Erythroblast (primary cell): Measurements from ENCODE around the gene CBX4.

Experiments
- GATA1 ChIP-seq: IDR thresholded peaks from 2 replicates; pipeline ENCODE4 v1.6.1; 2011; ENCODE audit warnings: low read depth, mild to moderate bottlenecking, control low read depth, low read length, moderate library complexity
- POLR2A ChIP-seq: IDR thresholded peaks from 2 replicates; pipeline ENCODE4 v1.6.1; 2011; ENCODE audit warnings: mild to moderate bottlenecking, low read length

- TF ChIP-seq POLR2A (no peak), GATA1 (no peak)
Observed at GRCh38 chr17:79829004-79829403, 10.2 kb downstream of the CBX4 start.
